Left forelimb (tissue), 1 donor: Measurements from ENCODE around the gene ADGRG6.

Experiments
- DNase-seq: peaks from one replicate; pipeline ENCODE4 v3.0.0-alpha.2; 2018; ENCODE audit warnings: low spot score

Gene ADGRG6

DNA sequence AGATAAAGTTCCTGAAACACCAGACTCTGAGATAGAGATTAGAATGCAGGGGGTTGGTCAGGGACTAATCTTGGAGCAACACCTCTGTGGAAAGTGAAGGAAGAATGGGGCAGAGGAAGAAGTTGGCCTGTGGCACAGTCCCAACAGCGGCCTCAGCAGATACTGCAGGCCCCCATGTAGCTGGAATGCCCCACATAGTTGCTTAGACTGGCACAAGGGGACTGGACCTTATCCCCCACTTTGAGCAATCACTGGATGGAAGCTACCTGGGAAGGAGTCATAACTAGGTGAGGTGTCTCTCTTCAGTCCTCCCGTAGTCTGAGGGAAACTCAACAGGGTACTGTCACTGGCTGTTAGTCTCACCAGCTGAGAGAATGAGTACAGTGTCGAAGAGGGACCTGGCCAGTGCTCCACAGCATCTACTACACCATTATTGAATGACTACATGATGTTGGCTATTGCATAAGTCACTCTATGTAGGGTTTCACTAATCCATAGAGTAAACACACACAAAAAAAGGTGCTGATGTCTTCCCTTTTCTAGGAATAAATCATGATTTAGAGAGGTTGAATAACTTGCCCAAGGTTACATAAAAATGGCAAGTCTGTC, 47.5 kb downstream of the ADGRG6 start:
- no peak for DNase-seq

DNA sequence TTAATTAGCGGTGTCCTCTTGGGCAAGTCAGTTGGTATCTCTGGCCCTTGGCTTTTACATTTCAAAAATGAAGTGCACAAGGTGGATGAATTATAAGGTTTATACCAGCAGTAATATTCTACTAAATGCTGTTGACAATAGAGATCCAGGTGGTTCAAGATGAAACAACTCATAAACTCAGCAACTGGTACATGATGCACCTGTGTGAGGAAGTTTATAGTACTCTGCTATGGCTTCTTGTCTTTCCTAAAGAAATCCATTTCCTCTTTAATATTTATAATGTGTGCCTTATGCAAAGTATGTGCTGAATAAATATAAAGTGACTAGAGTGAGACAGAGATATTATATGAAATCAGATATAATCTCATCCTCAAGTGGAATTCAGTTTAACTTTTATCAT, 48.5 kb downstream of the ADGRG6 start:
- no peak for DNase-seq

DNA sequence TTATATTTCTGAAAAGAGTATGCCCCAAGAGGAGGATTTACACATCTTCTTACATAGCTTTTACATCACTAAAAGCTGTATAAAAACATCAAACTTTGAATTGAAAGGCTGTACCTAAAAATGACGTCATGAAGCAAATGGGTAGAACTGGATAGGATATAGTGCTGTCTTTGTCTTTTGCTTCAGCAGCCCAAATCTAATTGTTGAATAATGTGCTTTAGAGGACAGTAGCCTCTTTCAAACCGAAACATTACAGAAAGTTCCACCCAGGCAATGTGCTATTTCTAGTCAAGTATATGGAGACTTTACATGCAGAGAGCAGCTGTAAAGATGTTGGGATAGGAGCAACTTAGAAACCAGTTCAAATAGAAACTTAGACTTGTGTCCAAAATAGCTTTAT, 51.9 kb downstream of the ADGRG6 start:
- DNase-seq: no peak

DNA sequence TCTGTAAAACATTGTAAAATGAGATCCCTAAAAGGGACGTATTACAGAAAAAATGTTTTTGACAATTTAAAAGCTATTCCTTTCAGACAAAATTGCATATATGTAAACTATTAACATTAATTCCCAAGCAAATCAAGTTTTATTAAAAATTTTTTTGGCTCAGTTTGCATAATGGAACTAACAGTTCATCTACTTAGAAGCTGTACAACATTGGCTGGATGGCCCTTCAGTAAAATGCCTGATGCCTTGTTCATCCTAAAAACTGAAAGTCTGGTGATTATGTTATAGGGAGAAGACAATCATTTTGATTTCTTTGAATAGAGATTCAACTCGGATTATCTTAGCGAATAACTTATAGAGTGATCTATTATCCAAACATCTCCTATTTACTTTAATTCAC, 52.8 kb downstream of the ADGRG6 start:
- DNase-seq: no peak

DNA sequence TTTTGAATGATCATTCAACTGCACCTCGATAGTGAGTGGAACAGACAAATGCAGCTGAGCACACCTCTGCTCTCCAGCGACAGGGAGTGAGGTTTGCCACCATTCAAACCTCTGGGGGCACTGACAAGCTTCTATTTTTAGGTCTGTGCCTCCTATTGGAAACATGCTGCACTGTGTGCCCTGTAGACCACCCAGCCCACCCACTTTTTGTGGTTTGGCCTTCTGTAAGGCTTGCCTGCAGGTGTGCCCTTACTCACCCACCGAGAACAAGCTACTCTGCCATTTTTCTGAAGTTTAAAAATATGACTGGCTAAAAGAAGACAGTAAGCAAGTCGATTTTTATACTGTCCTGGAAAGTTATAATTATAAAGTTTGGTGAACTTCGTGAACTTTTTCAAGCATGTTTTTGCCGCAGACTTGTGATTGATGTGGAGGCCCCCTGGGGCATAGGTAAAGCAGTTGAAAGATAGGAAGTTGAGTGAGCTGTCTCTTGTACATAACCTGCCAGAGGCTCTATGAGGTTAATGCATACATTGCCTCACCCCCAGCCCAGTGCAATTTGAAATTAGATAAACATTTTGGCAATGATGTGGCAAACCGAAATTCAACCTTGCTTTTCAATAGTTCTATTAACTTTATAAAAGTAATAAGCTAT, 53.8 kb downstream of the ADGRG6 start:
- DNase-seq: no peak

DNA sequence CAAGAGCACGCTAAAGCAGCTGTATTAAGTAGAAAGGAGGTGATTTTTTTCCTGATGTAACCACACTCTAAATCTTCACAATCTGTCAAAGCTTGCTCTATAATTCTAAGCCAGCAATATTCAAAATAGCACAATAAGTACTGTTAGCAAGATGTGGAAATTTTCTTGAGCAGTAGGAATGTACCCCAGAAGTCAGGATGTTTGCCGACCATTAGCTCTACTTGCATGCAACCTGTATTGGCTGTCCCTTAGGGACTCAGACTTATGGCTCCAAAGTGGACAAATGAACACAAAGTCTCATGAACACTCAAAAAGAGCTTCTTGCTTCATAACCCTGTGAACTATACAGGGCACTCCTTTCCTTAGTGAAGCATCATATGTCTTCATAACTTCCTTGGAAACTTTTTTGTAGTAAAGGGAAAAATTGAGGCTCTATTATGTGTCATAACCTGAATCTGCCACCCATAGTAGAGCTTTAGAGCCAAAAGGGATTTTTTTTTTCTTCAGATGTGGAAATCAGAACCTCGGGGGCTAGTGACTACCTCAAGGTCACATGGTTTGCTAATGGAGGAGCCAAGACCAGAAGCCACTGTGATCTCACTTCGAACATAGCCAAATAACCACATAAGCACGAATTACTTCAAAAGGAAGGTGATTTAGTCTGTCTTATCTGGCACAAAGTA, 54.5 kb downstream of the ADGRG6 start:
- no peak for DNase-seq

DNA sequence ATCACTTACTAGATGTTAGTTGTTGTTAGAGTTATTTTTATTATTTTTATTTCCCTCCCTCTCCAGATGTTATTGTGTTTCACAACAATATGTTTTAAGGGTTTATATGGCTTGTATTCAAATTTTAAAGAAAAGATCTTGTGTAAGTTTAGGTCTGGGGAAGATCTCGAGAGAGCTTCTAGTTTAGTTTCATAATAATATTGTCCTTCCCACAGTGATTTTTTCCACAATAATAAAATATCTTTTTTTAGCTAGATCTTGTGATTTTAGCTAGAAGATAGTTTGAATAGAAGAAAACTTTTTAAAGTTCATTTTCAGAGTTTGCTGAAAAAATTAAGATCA, 55.0 kb downstream of the ADGRG6 start:
- no peak for DNase-seq

DNA sequence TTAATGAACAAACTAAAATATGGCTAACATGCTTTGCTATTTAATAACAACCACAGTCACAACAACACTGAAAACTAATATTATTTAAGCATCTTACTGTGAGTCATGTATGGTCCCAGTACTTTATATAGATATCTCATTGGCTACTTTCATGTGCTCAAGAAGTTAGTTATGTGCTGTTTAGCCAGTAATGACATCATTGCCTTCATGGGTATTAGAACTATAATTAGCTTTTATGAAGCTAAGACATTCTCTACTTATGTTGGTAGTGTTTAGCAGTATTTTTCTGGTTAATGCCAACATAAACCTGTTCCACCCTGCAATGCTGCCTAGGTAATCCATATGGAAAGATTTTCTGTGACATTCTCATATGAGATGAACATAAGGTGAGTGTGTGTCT, 56.1 kb downstream of the ADGRG6 start:
- no peak for DNase-seq

DNA sequence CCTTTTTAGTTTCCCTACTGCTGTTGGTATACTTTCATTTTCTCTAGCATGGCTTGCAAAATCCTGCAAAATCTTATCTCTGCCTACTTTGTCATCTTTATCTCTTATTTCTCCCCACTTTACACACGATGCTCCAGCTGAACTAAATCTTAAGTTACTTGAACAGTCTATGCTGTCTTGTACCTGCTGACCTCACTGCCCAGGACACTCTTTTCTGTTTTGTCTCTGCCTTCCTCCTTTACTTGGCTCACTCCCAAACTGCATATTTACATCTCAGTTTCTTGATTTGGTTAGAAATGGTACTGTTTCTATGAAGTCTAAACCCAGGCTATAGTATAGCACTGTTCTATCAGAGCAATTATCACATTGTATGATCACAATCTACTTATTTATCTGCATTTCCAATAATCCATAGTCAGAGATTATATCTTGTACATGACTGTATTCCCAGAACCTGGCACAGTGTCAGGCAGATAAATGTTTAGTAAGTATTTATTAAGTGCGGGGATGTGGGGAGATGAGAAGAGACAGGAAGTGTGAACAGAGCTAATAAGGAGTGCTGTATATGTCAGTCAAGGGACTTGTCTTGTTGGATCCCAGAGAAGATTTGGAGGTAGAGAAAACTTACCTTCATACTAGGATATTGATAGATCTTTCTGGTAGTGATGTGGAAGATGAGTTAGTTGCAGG, 57.6 kb downstream of the ADGRG6 start:
- no peak for DNase-seq

DNA sequence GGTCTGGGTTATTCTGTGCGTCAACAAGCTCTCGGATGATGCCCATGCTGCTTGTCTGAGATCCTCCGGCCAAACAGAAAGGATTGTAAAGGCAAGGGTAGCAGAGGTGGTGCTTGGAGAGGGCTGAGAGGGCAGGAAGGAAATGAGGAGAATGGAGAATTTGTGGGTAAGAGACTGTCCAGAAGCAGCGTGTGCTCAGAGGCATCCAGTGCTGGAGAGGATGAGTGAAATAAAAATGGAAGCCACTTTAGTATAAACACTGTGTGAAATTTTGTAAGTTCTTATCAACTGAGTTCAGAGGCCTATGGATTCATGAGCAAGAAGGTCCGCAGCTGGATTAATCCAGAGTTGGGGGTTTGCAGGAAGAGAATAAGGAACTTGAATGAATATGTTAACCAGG, 59.5 kb downstream of the ADGRG6 start:
- no peak for DNase-seq

DNA sequence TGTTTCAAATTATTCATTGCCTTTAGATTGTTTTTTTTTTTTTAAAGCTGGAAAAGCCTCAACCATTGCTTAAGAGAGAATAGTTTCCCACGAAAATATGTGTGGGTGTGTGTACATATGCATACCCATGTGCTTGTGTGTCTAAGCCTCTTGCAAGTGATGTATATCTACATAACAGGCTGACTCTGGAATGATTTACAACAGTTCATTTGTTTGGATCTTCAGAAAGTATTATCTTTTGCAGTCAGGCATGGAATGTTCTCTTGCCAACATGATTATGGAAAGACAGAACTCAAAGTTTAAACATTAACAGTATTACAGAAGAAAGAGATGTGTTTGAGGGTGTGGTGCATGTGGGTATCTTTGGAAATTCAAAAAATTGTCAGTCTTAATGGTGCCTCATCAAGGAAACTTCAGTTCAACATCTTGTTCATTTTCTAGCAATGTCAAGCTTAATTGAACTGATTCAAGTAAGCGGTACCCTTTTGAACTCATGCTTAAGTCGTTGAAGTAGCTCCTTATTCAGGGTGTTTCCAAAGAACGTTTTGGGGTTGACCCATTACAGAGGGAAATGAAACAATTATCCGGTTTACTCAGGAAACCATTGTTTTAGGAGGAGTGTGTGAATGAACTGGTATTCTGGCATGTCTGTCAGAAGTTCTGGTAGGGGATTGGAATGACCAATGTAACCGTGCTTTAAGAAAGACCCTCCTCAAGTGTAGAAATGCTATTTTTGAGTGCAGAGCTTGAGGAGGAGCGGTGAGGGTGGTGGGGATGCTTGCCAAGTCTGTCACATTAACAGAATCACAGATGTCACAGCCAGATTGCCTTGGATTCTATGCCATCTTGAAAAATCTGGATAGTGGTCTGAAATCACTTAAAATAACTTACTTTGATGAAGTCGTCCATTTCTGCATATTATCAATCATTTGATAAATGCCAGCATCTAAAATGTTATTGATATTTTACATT, 60.3 kb downstream of the ADGRG6 start:
- no peak for DNase-seq

DNA sequence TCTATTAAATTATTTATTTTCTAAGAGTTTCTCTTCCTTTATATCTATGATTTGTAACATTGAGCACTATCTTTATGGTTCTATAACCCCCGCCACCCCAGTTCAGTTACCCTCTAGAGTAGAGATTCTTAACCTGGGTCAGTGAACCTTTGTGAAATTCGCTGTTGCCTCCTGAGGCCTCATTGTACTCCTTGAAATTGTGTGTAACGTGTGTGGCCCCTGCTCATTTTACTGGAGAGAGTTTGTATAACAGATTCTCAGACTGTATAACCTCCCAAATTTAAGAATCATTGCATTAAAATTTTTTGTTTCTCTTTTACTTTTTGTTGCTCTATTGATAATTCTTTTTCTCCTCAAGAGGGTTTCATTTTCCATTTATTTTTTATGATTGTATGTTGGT, 65.3 kb downstream of the ADGRG6 start:
- DNase-seq: no peak

DNA sequence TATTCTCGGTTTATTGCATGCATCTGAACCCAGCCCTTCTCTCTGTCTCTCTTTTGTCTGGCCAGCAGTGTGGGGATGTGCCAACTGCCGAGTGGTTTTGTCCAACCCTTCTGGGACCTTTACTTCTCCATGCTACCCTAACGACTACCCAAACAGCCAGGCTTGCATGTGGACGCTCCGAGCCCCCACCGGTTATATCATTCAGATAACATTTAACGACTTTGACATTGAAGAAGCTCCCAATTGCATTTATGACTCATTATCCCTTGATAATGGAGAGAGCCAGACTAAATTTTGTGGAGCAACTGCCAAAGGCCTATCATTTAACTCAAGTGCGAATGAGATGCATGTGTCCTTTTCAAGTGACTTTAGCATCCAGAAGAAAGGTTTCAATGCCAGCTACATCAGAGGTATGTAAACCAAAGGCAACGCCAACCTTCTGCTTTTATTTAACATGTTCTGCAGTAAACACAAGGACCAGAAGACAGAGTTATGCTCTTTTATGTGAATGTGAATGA, 65.8 kb downstream of the ADGRG6 start:
- no peak for DNase-seq

DNA sequence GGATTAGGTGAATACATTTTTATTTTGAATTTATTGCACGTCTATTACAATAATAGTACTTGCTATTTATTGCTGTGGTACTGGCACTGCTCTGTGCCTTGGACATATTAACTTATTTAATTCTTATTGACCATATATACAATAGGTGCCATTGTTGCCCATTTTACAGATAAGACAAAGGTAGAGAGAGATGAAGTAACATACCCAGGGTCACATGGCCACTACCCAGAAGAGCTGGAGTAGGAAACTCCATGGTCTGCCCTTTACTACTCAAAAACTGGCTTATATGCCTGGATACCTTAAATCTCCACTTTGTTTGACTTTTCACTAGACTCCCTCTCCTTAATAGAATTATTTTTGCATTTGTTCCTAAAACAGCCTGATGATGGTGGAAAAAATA, 67.5 kb downstream of the ADGRG6 start:
- DNase-seq: no peak

DNA sequence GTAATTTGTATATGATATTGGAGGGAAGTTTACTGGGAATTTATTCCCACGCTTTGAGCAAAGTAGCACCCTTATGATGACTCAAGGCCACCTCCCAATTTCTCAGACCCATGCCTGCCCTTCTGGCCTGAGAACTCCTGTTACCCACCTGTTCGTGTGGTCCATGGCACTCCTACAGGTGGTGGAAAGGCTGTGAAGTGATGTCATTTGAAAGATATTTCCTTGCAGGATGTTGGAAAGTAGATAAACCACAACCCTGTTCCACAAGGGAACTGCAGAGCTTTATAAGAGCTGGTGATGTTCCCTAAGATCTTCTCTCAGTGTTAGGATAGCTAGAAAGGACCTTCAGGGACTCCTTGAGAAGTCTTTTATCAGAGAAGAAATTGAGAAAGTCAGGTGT, 70.5 kb downstream of the ADGRG6 start:
- no peak for DNase-seq

DNA sequence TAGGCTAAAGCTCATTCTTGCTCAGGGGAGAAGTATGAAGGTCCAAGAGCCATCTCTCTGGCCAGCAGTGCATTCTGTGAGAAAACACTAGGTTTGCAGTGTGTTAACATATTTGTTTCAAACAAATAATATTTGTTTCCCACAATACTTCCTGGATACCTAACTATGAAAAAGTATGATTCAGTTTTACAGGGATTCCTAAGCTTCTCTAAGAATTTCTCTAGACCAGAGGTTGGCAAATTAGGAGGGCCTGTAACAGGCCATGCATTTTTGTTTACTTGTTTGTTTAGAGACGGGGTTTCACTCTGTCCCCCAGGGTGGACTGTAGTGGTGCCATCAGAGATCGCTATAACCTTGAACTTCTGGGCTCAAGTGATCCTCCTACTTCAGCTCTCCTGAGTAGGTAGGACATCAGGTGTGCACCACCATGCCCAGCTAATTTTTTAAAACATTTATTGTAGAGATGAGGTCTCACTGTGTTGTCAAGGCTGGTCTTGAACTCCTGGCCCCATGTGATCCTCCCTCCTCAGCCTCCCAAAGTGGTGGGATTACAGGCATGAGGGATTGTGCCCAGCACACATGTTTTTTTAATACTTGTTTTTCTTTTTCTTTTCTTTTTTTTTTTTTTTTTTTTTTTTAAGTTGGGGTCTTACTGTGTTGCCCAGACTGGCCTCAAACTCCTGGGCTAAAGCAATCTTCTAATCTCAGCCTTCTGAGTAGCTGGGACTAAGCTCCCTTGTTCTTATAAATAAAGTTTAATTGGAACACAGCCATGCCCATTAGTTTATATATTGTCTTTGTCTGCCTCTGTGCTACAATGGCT, 71.7 kb downstream of the ADGRG6 start:
- no peak for DNase-seq

DNA sequence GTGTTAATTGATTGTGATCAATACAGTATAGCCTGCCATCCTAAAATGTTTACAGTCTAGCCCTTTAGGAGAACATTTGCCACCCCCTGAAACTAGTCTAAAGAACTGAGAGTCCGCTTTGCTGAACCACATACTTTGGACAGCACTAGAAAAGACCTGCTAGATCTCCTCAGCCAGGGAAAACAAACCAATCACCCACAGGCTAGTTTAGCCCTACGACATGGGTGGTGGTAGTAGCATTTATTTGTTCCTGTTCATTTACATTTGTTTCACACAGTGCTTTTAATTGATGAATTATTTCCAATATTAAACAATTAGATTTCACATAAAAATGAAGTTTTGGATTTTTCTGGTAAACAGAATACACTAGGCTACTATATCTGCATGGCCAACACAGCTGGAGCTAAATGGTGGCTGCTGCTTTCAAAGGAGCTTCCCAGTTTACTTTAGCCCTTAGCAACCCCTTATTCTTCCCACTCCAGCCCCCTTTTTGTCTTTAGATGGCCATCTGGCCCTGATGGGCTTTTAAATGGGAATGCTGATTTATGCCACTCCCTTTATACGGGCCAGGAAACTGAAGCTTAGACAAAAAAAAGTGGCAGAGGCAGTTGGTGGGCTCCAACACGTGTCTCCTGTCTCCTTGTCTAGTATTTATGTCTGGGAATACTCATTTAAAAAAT, 72.4 kb downstream of the ADGRG6 start:
- no peak for DNase-seq

DNA sequence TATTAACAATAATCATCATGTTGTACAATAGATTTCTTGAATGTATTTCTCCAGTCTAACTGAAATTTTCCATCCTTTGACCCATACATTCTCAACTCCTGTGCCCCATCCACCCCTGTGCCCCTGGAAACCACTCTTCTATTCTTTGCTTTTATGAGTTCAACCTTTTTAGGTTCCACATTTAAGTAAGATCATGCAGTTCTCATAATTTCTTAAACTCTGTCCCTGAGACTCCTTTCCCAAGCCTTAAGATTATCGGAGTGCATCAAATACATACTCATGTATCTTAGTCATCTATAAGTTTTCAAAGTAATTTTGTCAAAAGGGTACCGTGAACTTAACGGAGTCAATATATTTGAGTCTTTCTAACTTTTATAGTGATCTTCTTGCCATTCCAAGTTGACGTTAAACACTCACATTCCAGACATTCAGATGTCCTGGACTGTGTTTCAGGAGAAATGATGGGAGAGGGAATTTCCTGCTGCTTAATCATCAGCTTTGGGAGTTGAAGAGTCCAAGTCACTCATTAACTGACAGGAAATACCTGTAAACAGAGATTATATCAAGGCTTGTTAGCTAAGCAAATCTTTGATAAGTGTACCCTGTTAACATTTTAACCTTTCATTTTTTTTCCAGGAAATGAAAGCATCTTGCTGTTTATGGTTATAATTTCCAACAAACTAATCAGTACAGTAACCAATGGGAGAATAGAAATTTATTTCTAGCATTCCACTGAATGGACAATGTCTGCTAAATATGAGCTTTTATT, 73.3 kb downstream of the ADGRG6 start:
- no peak for DNase-seq

DNA sequence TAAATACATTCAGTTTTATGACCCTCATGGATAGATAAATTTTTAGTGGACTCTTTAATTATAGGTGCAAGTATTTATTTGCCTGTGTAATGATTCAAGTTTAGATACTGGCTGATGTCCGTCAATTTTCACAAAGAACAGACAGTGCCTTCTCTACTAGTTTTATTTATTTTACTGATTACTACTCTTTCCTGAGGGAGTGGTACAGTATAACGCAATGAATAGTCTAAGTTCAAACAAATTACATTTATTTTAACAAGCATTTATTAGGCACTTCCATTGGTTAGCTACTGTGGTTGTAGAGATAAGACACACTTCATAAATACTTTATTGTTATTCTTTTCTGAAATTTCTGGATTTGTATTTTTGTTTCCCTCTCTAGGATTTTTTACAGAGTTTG, 74.3 kb downstream of the ADGRG6 start:
- DNase-seq: no peak
